OCI-LY3 (cell line): ENCODE measurements around the gene PLEKHA7.

Source experiments
- H2AFZ ChIP-seq: fragments of 200-600, 300-600 bp; shearing (Covaris generic); 2 replicates; pipeline ENCODE4 v1.6.0; 2014; ENCODE audit warnings: antibody characterized with exemption, low read depth, low read length
- H3K27ac ChIP-seq: fragments of 200-600, 300-600 bp; sonication (generic); 2 replicates; pipeline ENCODE4 v1.5.1; 2014; ENCODE audit warnings: mild to moderate bottlenecking, low read length, moderate library complexity, mixed read lengths
- H3K27me3 ChIP-seq: fragments of 200-600, 300-600 bp; sonication (generic); 2 replicates; pipeline ENCODE4 v1.6.1; 2014; ENCODE audit warnings: low read depth, low read length, mixed read lengths
- H3K36me3 ChIP-seq: fragments of 200-600, 300-600 bp; sonication (generic); replicated peaks from 2 replicates; pipeline ENCODE3; 2014; ENCODE audit warnings: low read depth, low read length, mixed read lengths
- H3K4me1 ChIP-seq: fragments of 300-600, 200-600 bp; sonication (generic); 2 replicates; pipeline ENCODE4 v1.6.1; 2014; ENCODE audit warnings: low read length, mixed read lengths
- H3K4me2 ChIP-seq: fragments of 200-600, 300-600 bp; sonication (generic); 2 replicates; pipeline ENCODE4 v1.6.1; 2014; ENCODE audit warnings: low read length, mixed read lengths
- H3K4me3 ChIP-seq: fragments of 300-600, 200-600 bp; sonication (generic); 2 replicates; pipeline ENCODE4 v1.5.1; 2014; ENCODE audit warnings: antibody characterized with exemption, mild to moderate bottlenecking, low read length, moderate library complexity
- H3K79me2 ChIP-seq: fragments of 300-600, 200-600 bp; shearing (Covaris generic); 2 replicates; pipeline ENCODE4 v1.6.1; 2014; ENCODE audit warnings: mild to moderate bottlenecking, low read length, mixed read lengths
- H3K9ac ChIP-seq: fragments of 300-600, 200-600 bp; shearing (Covaris generic); 2 replicates; pipeline ENCODE4 v1.6.0; 2014; ENCODE audit warnings: mild to moderate bottlenecking, low read length, moderate library complexity
- H3K9me3 ChIP-seq: fragments of 200-600, 300-600 bp; shearing (Covaris generic); 2 replicates; pipeline ENCODE4 v1.6.1; 2014; ENCODE audit warnings: low read length, mixed read lengths; ENCODE audit not compliant: insufficient read depth
- H4K20me1 ChIP-seq: fragments of 200-600, 300-600 bp; sonication (generic); 2 replicates; pipeline ENCODE4 v1.6.1; 2016; ENCODE audit warnings: low read length, mixed read lengths; ENCODE audit not compliant: insufficient read depth
- CTCF ChIP-seq: fragments of 200-600, 300-600 bp; sonication (generic); IDR thresholded peaks from 2 replicates; pipeline ENCODE4 v1.5.1; 2014; ENCODE audit warnings: antibody characterized with exemption, low read length, low read depth
- EZH2phosphoT487 ChIP-seq: fragments of 200-600 bp; shearing (Covaris generic); IDR thresholded peaks from 2 replicates; pipeline ENCODE4 v1.6.1; 2018; ENCODE audit warnings: antibody characterized with exemption, mixed run types, low read depth

The PLEKHA7 gene

GRCh38 chr11:17012179-17012578 lies 2.0 kb downstream of the PLEKHA7 start:
- H3K27ac ChIP-seq: no peak overlapping the region

GRCh38 chr11:17010851-17011420 lies 3.3 kb downstream of the PLEKHA7 start:
- no peaks in the 10 kb centered on the region for H3K4me1 ChIP-seq
- no peak overlapping the region for H3K27ac ChIP-seq
- no peak overlapping the region for H3K9ac ChIP-seq
- H3K27me3 ChIP-seq: peaks cover 22% of the 10 kb centered on the region
- H4K20me1 ChIP-seq: no peaks in the 10 kb centered on the region
- H3K9me3 ChIP-seq: no peaks in the 10 kb centered on the region
- no peak overlapping the region for H2AFZ ChIP-seq
- no peaks in the 10 kb centered on the region for H3K36me3 ChIP-seq
- TF ChIP-seq EZH2phosphoT487: no peak
- TF ChIP-seq CTCF: no peak
- H3K79me2 ChIP-seq: no peaks in the 10 kb centered on the region
- no peak overlapping the region for H3K4me3 ChIP-seq
- no peak overlapping the region for H3K4me2 ChIP-seq

More at GRCh38 chr11:17012179-17012578, 2.0 kb downstream of the PLEKHA7 start:
- H3K79me2 ChIP-seq: no peaks in the 10 kb centered on the region
- H3K27me3 ChIP-seq: peaks cover 25% of the 10 kb centered on the region
- TF ChIP-seq CTCF: no peak
- TF ChIP-seq EZH2phosphoT487: no peak
- no peaks in the 10 kb centered on the region for H4K20me1 ChIP-seq
- no peaks in the 10 kb centered on the region for H3K9me3 ChIP-seq
- H3K36me3 ChIP-seq: no peaks in the 10 kb centered on the region
- H2AFZ ChIP-seq: no peak overlapping the region
- no peaks in the 10 kb centered on the region for H3K4me1 ChIP-seq
- no peak overlapping the region for H3K9ac ChIP-seq
- H3K4me2 ChIP-seq: no peak overlapping the region
- H3K4me3 ChIP-seq: no peak overlapping the region

GRCh38 chr11:17008099-17008498 lies 6.1 kb downstream of the PLEKHA7 start:
- Histone ChIP-seq H3K4me3 (no peak overlapping the region), H3K4me2 (no peak overlapping the region), H2AFZ (no peak overlapping the region), H3K27me3 (peaks cover 8% of the 10 kb centered on the region; the same call in 1 of the 2 replicates), H3K36me3 (no peaks in the 10 kb centered on the region), H3K9ac (no peak overlapping the region), H3K27ac (no peak overlapping the region), H3K4me1 (no peaks in the 10 kb centered on the region), H3K79me2 (no peaks in the 10 kb centered on the region), H4K20me1 (no peaks in the 10 kb centered on the region), H3K9me3 (no peaks in the 10 kb centered on the region)
- no peak for TF ChIP-seq CTCF
- TF ChIP-seq EZH2phosphoT487: no peak

- no peak overlapping the region for H3K27ac ChIP-seq
Observed at GRCh38 chr11:17005646-17006045, 8.6 kb downstream of the PLEKHA7 start.

More at GRCh38 chr11:17005646-17006045, 8.6 kb downstream of the PLEKHA7 start:
- H3K9ac ChIP-seq: no peak overlapping the region
- peaks cover 8% of the 10 kb centered on the region for H3K4me1 ChIP-seq
- H3K4me2 ChIP-seq: no peak overlapping the region
- H3K9me3 ChIP-seq: no peaks in the 10 kb centered on the region
- H4K20me1 ChIP-seq: no peaks in the 10 kb centered on the region
- no peak overlapping the region for H2AFZ ChIP-seq
- no peaks in the 10 kb centered on the region for H3K79me2 ChIP-seq
- no peaks in the 10 kb centered on the region for H3K36me3 ChIP-seq
- H3K4me3 ChIP-seq: no peak overlapping the region
- no peaks in the 10 kb centered on the region for H3K27me3 ChIP-seq
- TF ChIP-seq EZH2phosphoT487: no peak
- TF ChIP-seq CTCF: no peak
